Adrenal gland (tissue), 12 donors: Measurements from ENCODE around the gene ATXN10. TPM values are rescaled to one million over a fixed set of nuclear protein-coding genes. Genes with fewer than 3 reads are reported as not detected.
A peak's percentile ranks its signal among the peaks of the same experiment; 100 is the strongest.

Source experiments
- DNase-seq, 7 donors: peaks; one replicate each; pipeline ENCODE4 v3.0.0-alpha.2; 2019 to 2020
- H3K27ac ChIP-seq, 5 donors: fragments of 200-600 bp; sonication (generic) in 4 of 5; 1 replicate in 3 of 5; 2 replicates in 2 of 5; pipeline versions ENCODE4 v1.5.1 to v1.8.0; 2016 to 2020; ENCODE audit warnings: mild to moderate bottlenecking in 1 of 5
- H3K27me3 ChIP-seq: fragments of 200-600 bp; 2 replicates; pipeline ENCODE4 v1.8.0; 2021
- H3K36me3 ChIP-seq, 2 donors: fragments of 200-600 bp; replicated peaks in 1 of 2; 1 replicate in 1 of 2; 2 replicates in 1 of 2; pipeline versions ENCODE4 v1.5.1 to v1.8.0; 2018 to 2022
- H3K4me1 ChIP-seq, 2 donors: fragments of 200-600 bp; replicated peaks in 1 of 2; 1 replicate in 1 of 2; 2 replicates in 1 of 2; pipeline versions ENCODE4 v1.5.1 to v1.8.0; 2018 to 2021
- H3K4me3 ChIP-seq, 4 donors: fragments of 200-600 bp; sonication (generic) in 3 of 4; one replicate each; pipeline ENCODE4 v1.5.1; 2016 to 2018
- H3K9me3 ChIP-seq, 3 donors: fragments of 200-600 bp; sonication (generic) in 1 of 3; replicated peaks in 1 of 3; 1 replicate in 2 of 3; 2 replicates in 1 of 3; pipeline versions ENCODE4 v1.5.1 to v1.8.0; 2016 to 2021
- POLR2A ChIP-seq, 2 donors: fragments of 450-650 bp; IDR thresholded peaks; one replicate each; pipeline ENCODE4 v1.6.1; 2017; ENCODE audit warnings: antibody characterized with exemption in 2 of 2, mild to moderate bottlenecking in 2 of 2, moderate library complexity in 1 of 2
- WGBS, 4 donors: extraction: QIAGEN DNeasy Blood & Tissue Kit in 2 of 4; methylation state at CpG; one replicate each; pipeline versions ENCODE4 v1.1.5 to v1.1.7; 2013 to 2017; 5-methylcytosine and 5-hydroxymethylcytosine counted together
- intact Hi-C, 2 donors: fragments of 100-400 bp; cut with DNase I; formaldehyde crosslinking; loops; one replicate each; pipeline versions ENCODE4 v1.14.1 to v1.15.0; 2022 to 2023
- polyA plus RNA-seq, 3 donors: library from polyadenylated mRNA; stranded (reverse); fragments of 200-250 nt in 2 of 3; fragments of 350-450 nt in 1 of 3; fragmentation: Illumina TruSeq in 1 of 3; extraction: RNeasy Lipid Tissue Mini Kit (QIAGEN cat#74804) in 1 of 3; gene quantifications; one replicate each; pipeline ENCODE4 v1.2.3, GENCODE V29; 2013 to 2014
- total RNA-seq, 9 donors: library from RNA; depleted of rRNA in 4 of 9; stranded (reverse); fragments of >200 nt in 4 of 9; fragments of 120-200 nt in 1 of 9; fragmentation: NEBNext Ultra II Directional in 1 of 9; extraction: Animal tissue kit (Norgen Biotek cat#: 25700) in 1 of 9; gene quantifications; one replicate each; pipeline versions ENCODE4 v1.1.0 to v1.2.4, GENCODE V29; 2013 to 2023
- TF ChIP-seq, protein P1 (sequence below), 6 experiments: fragments of 450-650 bp in 4 of 6; fragments of 200-600 bp in 2 of 6; sonication (generic) in 1 of 6; IDR thresholded peaks; 1 replicate in 5 of 6; 2 replicates in 1 of 6; pipeline versions ENCODE4 v1.5.1 to v1.8.0; 2016 to 2021; ENCODE audit warnings: antibody characterized with exemption in 6 of 6, mild to moderate bottlenecking in 2 of 6, moderate library complexity in 1 of 6
- donor health status: healthy with polysubstance abuse.
- donor health status: Bipolar disorder and iron deficiency.
- donor health status: DM: yes; HTN: yes; CAD: no.
- donor health status: DM: no; HTN: no; CAD: no.
- donor health status: DM: no; HTN: no; CAD: no.
- donor health status: DM: yes; HTN: yes; CAD: no.

Gene ATXN10
- total and polyA plus RNA-seq, 12 donors, result 21.2 to 306 (median 165) TPM

DNA sequence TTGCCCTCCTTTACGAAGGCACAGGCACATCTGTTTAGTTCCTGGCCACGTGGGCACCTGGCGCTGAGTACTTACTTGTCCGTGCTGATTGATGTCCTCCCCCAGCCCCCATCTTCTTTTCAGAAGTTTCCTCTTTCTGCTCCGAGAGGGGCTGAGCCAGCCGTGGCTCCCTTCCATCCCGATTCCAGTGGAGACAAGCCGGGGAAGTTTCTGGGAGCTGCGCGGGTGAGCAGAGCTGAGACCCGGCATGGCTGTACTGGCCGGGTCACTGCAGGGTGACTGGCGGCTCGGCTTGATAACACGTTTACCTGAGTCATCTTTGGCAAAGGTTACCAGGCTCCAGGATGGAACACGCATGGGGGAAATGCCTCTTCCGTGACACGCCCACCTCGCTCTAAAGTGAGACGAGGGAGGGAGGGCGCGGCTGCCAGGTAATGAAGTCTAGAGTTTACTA, 45.4 kb upstream of the ATXN10 start:
- 70 to 81% (median 77%) methylated on average over 19 to 22 of the region's 22 CpGs for WGBS, 4 donors
- no peaks in the 10 kb centered on the region for H3K36me3 ChIP-seq
- H3K4me3 ChIP-seq, result no peak overlapping the region
- no peak for DNase-seq
- intact Hi-C loops, result no loop called here
- H3K27ac ChIP-seq, result no peak overlapping the region
- no peaks in the 10 kb centered on the region for H3K9me3 ChIP-seq
- TF ChIP-seq, protein P1, sequence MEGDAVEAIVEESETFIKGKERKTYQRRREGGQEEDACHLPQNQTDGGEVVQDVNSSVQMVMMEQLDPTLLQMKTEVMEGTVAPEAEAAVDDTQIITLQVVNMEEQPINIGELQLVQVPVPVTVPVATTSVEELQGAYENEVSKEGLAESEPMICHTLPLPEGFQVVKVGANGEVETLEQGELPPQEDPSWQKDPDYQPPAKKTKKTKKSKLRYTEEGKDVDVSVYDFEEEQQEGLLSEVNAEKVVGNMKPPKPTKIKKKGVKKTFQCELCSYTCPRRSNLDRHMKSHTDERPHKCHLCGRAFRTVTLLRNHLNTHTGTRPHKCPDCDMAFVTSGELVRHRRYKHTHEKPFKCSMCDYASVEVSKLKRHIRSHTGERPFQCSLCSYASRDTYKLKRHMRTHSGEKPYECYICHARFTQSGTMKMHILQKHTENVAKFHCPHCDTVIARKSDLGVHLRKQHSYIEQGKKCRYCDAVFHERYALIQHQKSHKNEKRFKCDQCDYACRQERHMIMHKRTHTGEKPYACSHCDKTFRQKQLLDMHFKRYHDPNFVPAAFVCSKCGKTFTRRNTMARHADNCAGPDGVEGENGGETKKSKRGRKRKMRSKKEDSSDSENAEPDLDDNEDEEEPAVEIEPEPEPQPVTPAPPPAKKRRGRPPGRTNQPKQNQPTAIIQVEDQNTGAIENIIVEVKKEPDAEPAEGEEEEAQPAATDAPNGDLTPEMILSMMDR (IDR thresholded peaks at IDR 0.05), result no peak
- no peak for TF ChIP-seq POLR2A (IDR thresholded peaks at IDR 0.05)
- H3K4me1 ChIP-seq, result no peaks in the 10 kb centered on the region
- no peaks in the 10 kb centered on the region for H3K27me3 ChIP-seq

DNA sequence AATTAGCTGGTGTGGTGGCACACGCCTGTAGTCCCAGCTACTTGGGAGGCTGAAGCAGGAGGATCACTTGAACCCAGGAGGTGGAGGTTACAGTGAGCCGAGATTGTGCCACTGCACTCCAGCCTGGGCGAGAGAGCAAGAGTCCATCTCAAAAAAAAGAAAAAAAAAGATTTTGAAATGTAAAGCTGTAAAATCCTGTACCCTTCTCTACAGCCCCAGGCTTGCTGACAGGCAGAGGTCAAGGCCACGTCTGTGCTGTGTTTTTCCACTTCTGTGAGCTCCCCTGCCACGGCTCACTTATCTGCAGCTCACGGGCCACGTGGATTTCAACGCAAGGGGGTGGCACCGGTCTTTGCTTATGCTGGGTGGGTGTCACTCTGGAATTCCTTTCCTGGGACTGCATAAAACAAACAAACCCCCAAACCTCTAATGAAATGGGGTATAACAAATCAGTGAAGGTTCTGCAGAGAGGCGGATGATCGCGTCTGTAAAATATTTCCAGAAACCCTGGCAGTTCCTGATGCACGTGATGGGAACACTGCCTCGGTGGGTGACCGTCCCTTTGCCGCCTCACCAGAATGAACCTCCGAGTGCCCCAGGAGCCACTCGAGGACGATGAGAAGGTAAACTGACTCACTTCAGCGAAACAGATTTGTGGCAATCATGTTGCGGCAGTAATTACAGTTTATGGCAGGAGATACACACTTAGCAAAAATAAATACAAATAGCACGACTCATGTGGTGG, 44.0 kb upstream of the ATXN10 start:
- Histone ChIP-seq H3K4me1 (no peaks in the 10 kb centered on the region), H3K4me3 (no peak overlapping the region), H3K9me3 (no peaks in the 10 kb centered on the region), H3K36me3 (no peaks in the 10 kb centered on the region), H3K27ac (no peak overlapping the region), H3K27me3 (no peaks in the 10 kb centered on the region)
- intact Hi-C loops, result no loop called here
- DNase-seq, result peak in 2 of 7 donors; percentile 27 to 54
- TF ChIP-seq, protein P1 (IDR thresholded peaks at IDR 0.05), result no peak
- no peak for TF ChIP-seq POLR2A (IDR thresholded peaks at IDR 0.05)
- WGBS, 4 donors, result 63 to 76% (median 74%) methylated on average over 22 of the region's 22 CpGs

DNA sequence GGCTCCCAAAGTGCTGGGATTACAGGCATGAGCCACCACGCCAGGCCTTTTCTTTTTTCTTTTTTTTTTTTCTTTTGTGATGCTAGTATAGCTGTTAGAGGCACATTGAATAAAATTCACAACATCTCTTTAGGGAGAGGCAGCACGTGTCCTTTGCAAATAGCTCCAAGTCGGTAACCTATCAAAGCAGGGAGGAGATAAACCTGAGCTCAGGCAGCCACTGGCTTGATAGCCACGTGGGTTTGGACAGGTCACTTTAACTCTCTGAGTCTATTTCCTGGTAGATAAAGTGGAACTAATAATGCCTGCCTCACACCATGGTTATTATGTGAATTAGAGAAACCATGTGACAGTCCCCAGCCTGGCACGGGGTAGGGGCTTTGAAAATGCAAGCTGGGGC, 43.1 kb upstream of the ATXN10 start:
- Histone ChIP-seq H3K9me3 (no peaks in the 10 kb centered on the region), H3K27ac (no peak overlapping the region), H3K4me1 (no peaks in the 10 kb centered on the region), H3K36me3 (no peaks in the 10 kb centered on the region), H3K27me3 (no peaks in the 10 kb centered on the region), H3K4me3 (no peak overlapping the region)
- TF ChIP-seq POLR2A (IDR thresholded peaks at IDR 0.05), result no peak
- TF ChIP-seq, protein P1 (IDR thresholded peaks at IDR 0.05), result no peak
- DNase-seq, result no peak
- intact Hi-C loops, result no loop called here
- WGBS, 4 donors, result 59 to 71% (median 67%) methylated on average over 4 to 5 of the region's 5 CpGs

DNA sequence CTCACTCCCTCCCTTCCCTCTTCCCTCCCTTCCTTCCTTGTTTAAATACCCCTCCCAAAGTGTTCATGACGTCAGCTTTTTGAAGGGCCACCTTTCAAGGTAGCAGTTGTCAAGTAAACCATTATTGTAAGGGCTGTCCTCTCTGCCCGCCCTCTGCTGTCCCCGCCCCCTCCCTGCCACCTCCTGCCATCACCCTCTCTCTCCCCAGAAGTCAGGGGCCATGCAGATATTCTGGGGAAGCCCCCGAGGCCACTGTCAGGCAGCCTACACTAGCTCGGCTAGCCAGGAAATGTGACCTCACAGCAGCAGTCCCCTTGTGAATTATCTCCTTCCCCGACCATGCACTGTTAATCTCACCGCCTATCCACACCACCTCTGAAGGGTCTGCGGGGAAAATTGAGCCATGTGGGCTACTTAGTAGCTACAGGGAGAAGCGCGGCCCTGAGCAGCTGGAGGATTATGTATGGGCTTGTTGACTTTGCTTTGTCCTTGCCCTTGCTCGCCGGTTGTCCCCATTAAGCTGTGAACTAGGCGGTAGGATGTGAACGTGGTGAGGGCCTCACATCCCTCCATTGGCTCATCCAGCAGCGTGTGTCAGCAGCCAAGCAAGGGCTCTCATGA, 42.1 kb upstream of the ATXN10 start:
- Histone ChIP-seq H3K4me3 (no peak overlapping the region), H3K36me3 (no peaks in the 10 kb centered on the region), H3K27me3 (no peaks in the 10 kb centered on the region), H3K4me1 (no peaks in the 10 kb centered on the region), H3K9me3 (no peaks in the 10 kb centered on the region), H3K27ac (no peak overlapping the region)
- WGBS, 4 donors, result 59 to 67% (median 63%) methylated on average over 7 to 15 of the region's 15 CpGs
- intact Hi-C loops, result no loop called here
- no peak for DNase-seq
- no peak for TF ChIP-seq POLR2A (IDR thresholded peaks at IDR 0.05)
- TF ChIP-seq, protein P1 (IDR thresholded peaks at IDR 0.05), result no peak
